HG02588 (cell line): Measurements from ENCODE around the gene ECT2L.
A peak's percentile ranks its signal among the peaks of the same experiment; 100 is the strongest.

Experiments used
- ATAC-seq: cut with Tn5 transposase; IDR thresholded peaks from one replicate; pipeline ENCODE4 v1.9.1; 2021; ENCODE audit warnings: mild to moderate bottlenecking, moderate library complexity; ENCODE audit not compliant: unreplicated experiment

Gene ECT2L

GRCh38 chr6:138849791-138850190 lies 53.9 kb downstream of the ECT2L start:
- ATAC-seq: no peak

GRCh38 chr6:138856654-138857053 lies 60.8 kb downstream of the ECT2L start:
- no peak for ATAC-seq

GRCh38 chr6:138857775-138858174 lies 61.9 kb downstream of the ECT2L start:
- no peak for ATAC-seq

GRCh38 chr6:138862456-138862855 lies 66.6 kb downstream of the ECT2L start:
- no peak for ATAC-seq

GRCh38 chr6:138863321-138863720 lies 67.4 kb downstream of the ECT2L start:
- no peak for ATAC-seq

GRCh38 chr6:138864343-138864890 lies 68.5 kb downstream of the ECT2L start:
- no peak for ATAC-seq

- no peak for ATAC-seq
These were observed 69.7 kb downstream of the ECT2L start for GRCh38 chr6:138865480-138866109.

- ATAC-seq: no peak
These were observed 72.3 kb downstream of the ECT2L start for GRCh38 chr6:138868181-138868580.

GRCh38 chr6:138869398-138869797 lies 73.5 kb downstream of the ECT2L start:
- no peak for ATAC-seq

- no peak for ATAC-seq
These were observed 77.3 kb downstream of the ECT2L start for GRCh38 chr6:138873191-138873590.

- ATAC-seq: peak; percentile 67
These were observed 86.6 kb downstream of the ECT2L start for GRCh38 chr6:138882369-138883017.

- ATAC-seq: no peak
These were observed 89.4 kb downstream of the ECT2L start for GRCh38 chr6:138885156-138885819.

- no peak for ATAC-seq
These were observed 95.5 kb downstream of the ECT2L start for GRCh38 chr6:138891255-138891986.

- no peak for ATAC-seq
These were observed 100.3 kb downstream of the ECT2L start for GRCh38 chr6:138896104-138896756.

- no peak for ATAC-seq
These were observed 101.1 kb downstream of the ECT2L start for GRCh38 chr6:138897031-138897430.

- ATAC-seq: no peak
These were observed 111.3 kb downstream of the ECT2L start for GRCh38 chr6:138907167-138907566.

GRCh38 chr6:138909511-138909910 lies 113.6 kb downstream of the ECT2L start:
- ATAC-seq: no peak

- no peak for ATAC-seq
These were observed 114.1 kb downstream of the ECT2L start for GRCh38 chr6:138909975-138910374.

- no peak for ATAC-seq
These were observed 116.4 kb downstream of the ECT2L start for GRCh38 chr6:138912308-138912707.

GRCh38 chr6:138914701-138915100 lies 118.8 kb downstream of the ECT2L start:
- ATAC-seq: no peak

- ATAC-seq: no peak
These were observed 125.0 kb downstream of the ECT2L start for GRCh38 chr6:138920906-138921305.
